Skeletal muscle tissue (tissue), 2 donors: ENCODE results near the gene ATOX1. TPM values are rescaled to one million over a fixed set of nuclear protein-coding genes. Genes with fewer than 3 reads are reported as not detected.

Source experiments
- small RNA-seq: library from RNA; depleted of rRNA; stranded (forward); fragments of <200 nt; gene quantifications from one replicate; pipeline ENCODE3, GENCODE V24; 2014
- total RNA-seq: library from RNA; depleted of rRNA; stranded (reverse); fragments of >200 nt; gene quantifications from one replicate; pipeline ENCODE4 v1.2.3, GENCODE V29; 2014

The ATOX1 gene
- total RNA-seq, 1 donor from 2014 or later: 20.4 TPM

Small RNAs within 50 kb of the gene (small RNA-seq; reads per million reads assigned to genes)
- not detected for gene RN7SKP232

Other genes starting within 250 kb of the ATOX1 start
- under 0.01 TPM for gene FAT2, start 167.3 kb downstream of the ATOX1 start, total RNA-seq
- 1,314 TPM for gene SPARC, start 71.7 kb downstream of the ATOX1 start, total RNA-seq
- 109 TPM for gene G3BP1, start 13.3 kb upstream of the ATOX1 start, total RNA-seq
- gene GLRA1, start 166.2 kb upstream of the ATOX1 start, total RNA-seq: not detected